Subcutaneous abdominal adipose tissue (tissue), 5 donors: ENCODE results near the gene NUF2.

Source experiments
- H3K27ac ChIP-seq: one replicate; pipeline ENCODE4 v1.7.0; 2013; ENCODE audit warnings: low read depth, mild to moderate bottlenecking, inconsistent platforms, low read length, moderate library complexity
- H3K27me3 ChIP-seq, 5 donors: one replicate each; pipeline ENCODE4 v1.7.0; 2013; ENCODE audit warnings: low read length in 5 of 5, inconsistent platforms in 1 of 5; ENCODE audit not compliant: control insufficient read depth in 5 of 5, insufficient read depth in 4 of 5
- H3K36me3 ChIP-seq, 5 donors: one replicate each; pipeline ENCODE4 v1.7.0; 2013; ENCODE audit warnings: low read length in 5 of 5; ENCODE audit not compliant: control insufficient read depth in 5 of 5, insufficient read depth in 5 of 5
- H3K4me1 ChIP-seq, 5 donors: one replicate each; pipeline ENCODE4 v1.7.0; 2013; ENCODE audit warnings: low read length in 5 of 5, mild to moderate bottlenecking in 3 of 5, moderate library complexity in 1 of 5; ENCODE audit not compliant: control insufficient read depth in 5 of 5, insufficient read depth in 5 of 5
- H3K4me3 ChIP-seq, 5 donors: one replicate each; pipeline ENCODE4 v1.7.0; 2013; ENCODE audit warnings: low read length in 5 of 5, low read depth in 1 of 5
- H3K9ac ChIP-seq, 5 donors: one replicate each; pipeline ENCODE4 v1.7.0; 2013; ENCODE audit warnings: low read length in 5 of 5, mild to moderate bottlenecking in 4 of 5, moderate library complexity in 3 of 5
- H3K9me3 ChIP-seq, 5 donors: one replicate each; pipeline ENCODE4 v1.7.0; 2013; ENCODE audit warnings: low read length in 5 of 5; ENCODE audit not compliant: control insufficient read depth in 5 of 5
- donor health status: healthy.
- donor health status: healthy.
- donor health status: healthy.
- donor health status: healthy.
- donor health status: healthy.

The NUF2 gene

GRCh38 chr1:163295949-163296348, 25.8 kb upstream of the NUF2 start:
- Histone ChIP-seq H3K36me3 (peaks cover 0 to 15% (median 2%) of the 10 kb centered on the region in 5 donors), H3K9me3 (no peaks in the 10 kb centered on the region), H3K4me3 (no peak overlapping the region), H3K4me1 (peaks cover 0 to 8% (median 0%) of the 10 kb centered on the region in 5 donors), H3K27me3 (no peaks in the 10 kb centered on the region), H3K9ac (no peak overlapping the region), H3K27ac (no peak overlapping the region)

- Histone ChIP-seq H3K27me3 (no peaks in the 10 kb centered on the region), H3K27ac (no peak overlapping the region), H3K9me3 (no peaks in the 10 kb centered on the region), H3K4me3 (no peak overlapping the region), H3K4me1 (peaks cover 0 to 8% (median 0%) of the 10 kb centered on the region in 5 donors), H3K9ac (no peak overlapping the region), H3K36me3 (peaks cover 0 to 15% (median 2%) of the 10 kb centered on the region in 5 donors)
Measured at GRCh38 chr1:163296504-163297263, 25.1 kb upstream of the NUF2 start.

DNA sequence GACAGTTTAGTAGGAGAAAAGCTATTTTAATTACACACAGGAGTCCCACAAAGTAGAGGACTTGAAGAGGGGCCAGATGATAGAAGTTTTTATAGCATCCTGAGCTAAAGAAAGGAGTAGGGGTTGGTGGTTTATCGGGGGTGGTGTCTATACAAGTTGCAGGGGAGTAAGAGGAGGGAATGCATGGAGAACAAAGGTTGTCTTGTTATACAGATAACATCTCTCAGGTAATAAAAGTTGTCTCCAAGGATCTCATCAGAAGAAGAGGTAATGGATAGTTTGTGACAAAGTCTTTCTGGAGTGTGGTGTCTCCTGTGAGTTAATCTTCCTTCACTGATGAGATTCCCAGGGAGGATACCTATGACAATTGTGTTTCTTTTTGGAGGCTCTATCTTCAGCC, 23.4 kb upstream of the NUF2 start:
- Histone ChIP-seq H3K36me3 (peaks cover 0 to 18% (median 2%) of the 10 kb centered on the region in 5 donors), H3K9me3 (no peaks in the 10 kb centered on the region), H3K4me1 (peaks cover 0 to 8% (median 0%) of the 10 kb centered on the region in 5 donors), H3K4me3 (no peak overlapping the region), H3K27ac (no peak overlapping the region), H3K9ac (no peak overlapping the region), H3K27me3 (no peaks in the 10 kb centered on the region)

GRCh38 chr1:163300568-163300967, 21.2 kb upstream of the NUF2 start:
- Histone ChIP-seq H3K4me3 (no peak overlapping the region), H3K27me3 (no peaks in the 10 kb centered on the region), H3K9ac (no peak overlapping the region), H3K36me3 (peaks cover 0 to 19% (median 5%) of the 10 kb centered on the region in 5 donors), H3K9me3 (no peaks in the 10 kb centered on the region), H3K27ac (no peak overlapping the region), H3K4me1 (peaks cover 0 to 8% (median 0%) of the 10 kb centered on the region in 5 donors)

GRCh38 chr1:163303561-163303960, 18.2 kb upstream of the NUF2 start:
- Histone ChIP-seq H3K36me3 (peaks cover 0 to 19% (median 5%) of the 10 kb centered on the region in 5 donors), H3K27ac (no peak overlapping the region), H3K4me3 (no peak overlapping the region), H3K4me1 (peaks cover 0 to 8% (median 0%) of the 10 kb centered on the region in 5 donors), H3K9ac (no peak overlapping the region), H3K9me3 (no peaks in the 10 kb centered on the region), H3K27me3 (no peaks in the 10 kb centered on the region)

GRCh38 chr1:163305441-163305840, 16.3 kb upstream of the NUF2 start:
- no peak overlapping the region for H3K27ac ChIP-seq
- H3K36me3 ChIP-seq: peaks cover 0 to 14% (median 3%) of the 10 kb centered on the region in 5 donors
- H3K27me3 ChIP-seq: no peaks in the 10 kb centered on the region
- peaks cover 0 to 4% (median 0%) of the 10 kb centered on the region in 5 donors for H3K4me1 ChIP-seq
- no peak overlapping the region for H3K9ac ChIP-seq
- no peaks in the 10 kb centered on the region for H3K9me3 ChIP-seq
- no peak overlapping the region for H3K4me3 ChIP-seq

DNA sequence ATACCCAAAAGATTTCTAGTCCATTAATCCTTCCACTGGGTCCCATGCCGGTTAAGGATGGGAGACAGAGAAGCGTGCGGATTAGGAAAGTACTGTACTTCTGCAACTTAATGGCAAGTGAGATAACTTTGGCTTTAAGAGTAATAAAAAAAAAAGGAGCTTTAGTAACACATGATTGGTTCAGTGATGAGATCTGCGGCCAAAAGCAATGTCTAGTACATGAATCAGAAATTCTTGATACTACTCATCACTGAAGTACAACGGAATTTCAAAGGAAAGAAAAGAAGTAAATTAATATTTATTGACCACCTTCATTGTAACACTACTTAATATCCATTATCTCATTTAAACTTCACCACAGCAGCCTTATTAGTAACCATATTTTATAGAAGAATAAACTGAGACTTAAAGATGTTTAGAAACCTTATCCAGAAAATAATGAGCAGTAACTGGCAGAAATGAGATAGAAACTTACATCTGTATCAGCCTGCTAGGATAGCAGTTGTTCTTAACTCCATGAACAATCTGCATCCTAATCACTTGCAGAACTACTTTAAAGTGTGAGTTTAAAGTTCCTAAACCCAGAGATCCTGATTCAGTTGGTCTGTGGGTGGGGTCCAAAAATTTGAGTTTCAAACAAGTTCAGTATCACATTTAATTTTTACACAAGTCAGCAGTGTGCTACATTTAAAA, 14.1 kb upstream of the NUF2 start:
- Histone ChIP-seq H3K36me3 (peaks cover 0 to 14% (median 0%) of the 10 kb centered on the region in 5 donors), H3K9me3 (no peaks in the 10 kb centered on the region), H3K4me3 (no peak overlapping the region), H3K9ac (no peak overlapping the region), H3K4me1 (no peaks in the 10 kb centered on the region), H3K27ac (no peak overlapping the region), H3K27me3 (no peaks in the 10 kb centered on the region)

DNA sequence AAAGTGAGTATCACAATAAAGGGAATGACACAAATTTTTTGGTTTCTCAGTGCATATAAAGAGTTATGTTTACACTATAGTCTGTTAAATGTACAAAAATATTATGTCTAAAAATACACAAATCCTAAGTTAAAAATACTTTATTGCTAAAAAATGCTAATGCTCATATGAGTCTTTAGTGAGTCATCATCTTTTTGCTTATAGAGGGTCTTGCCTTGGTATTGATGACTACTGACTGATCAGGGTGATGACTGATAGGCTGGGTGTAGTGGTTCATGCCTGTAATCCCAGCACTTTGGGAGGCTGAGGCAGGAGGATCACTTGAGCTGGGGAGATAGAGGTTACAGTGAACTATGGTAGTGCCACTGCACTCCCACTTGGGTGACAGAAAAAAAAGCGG, 12.9 kb upstream of the NUF2 start:
- Histone ChIP-seq H3K27me3 (no peaks in the 10 kb centered on the region), H3K4me3 (no peak overlapping the region), H3K27ac (no peak overlapping the region), H3K9ac (no peak overlapping the region), H3K36me3 (peaks cover 0 to 11% (median 0%) of the 10 kb centered on the region in 5 donors), H3K9me3 (no peaks in the 10 kb centered on the region), H3K4me1 (no peaks in the 10 kb centered on the region)

DNA sequence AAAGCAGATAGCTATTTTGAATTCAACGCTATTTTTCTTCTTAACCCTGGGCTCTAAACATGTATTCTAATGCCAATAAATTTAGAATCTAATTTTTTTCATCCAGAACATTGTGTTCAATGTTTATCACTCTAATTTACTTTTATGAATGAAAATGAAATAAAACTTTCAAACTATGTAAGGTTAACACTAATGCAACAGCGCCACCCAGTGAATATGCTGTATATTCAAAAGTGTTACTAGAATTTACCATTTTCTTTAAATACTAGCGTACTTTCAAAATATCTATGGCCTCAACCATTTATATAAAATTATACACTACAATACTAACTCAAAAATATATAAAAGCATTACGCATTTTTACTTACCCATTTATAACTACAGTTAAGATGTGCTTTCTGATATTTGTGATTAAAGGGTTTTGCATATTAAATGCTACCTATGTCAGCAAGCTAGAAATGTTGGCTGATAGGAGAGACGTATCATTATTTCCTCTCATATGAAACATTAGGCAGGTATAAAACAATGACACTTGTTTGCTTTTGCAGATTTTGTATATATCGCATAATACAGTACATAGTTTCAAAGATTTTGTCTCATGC, 5.9 kb upstream of the NUF2 start:
- peaks cover 10 to 22% (median 17%) of the 10 kb centered on the region in 5 donors for H3K36me3 ChIP-seq
- H3K4me1 ChIP-seq: peaks cover 0 to 3% (median 2%) of the 10 kb centered on the region in 5 donors
- H3K27me3 ChIP-seq: no peaks in the 10 kb centered on the region
- no peak overlapping the region for H3K9ac ChIP-seq
- no peaks in the 10 kb centered on the region for H3K9me3 ChIP-seq
- H3K4me3 ChIP-seq: no peak overlapping the region
- no peak overlapping the region for H3K27ac ChIP-seq

DNA sequence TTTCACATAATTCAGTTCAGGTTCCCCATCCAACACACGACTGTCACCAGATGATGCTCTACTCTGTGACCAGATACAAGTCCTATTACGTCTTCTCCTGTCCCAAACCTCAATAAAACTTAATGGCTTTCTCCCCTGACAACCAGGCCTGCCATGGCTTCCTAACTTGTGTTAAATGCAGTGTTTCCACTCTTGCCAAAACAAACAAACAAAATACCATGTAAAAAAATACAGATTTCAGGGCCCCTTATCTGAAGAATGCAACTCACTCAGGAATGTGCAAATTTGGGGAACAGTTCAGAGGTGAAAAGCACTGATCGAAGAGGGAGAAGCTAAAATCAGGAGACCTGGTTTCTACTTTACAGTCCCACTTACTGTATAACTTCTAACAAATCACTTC, 863 bp upstream of the NUF2 start:
- Histone ChIP-seq H3K9ac (peak overlapping the region in 3 of 5 donors; percentile 73 to 80 (median 78)), H3K27ac (no peak overlapping the region), H3K36me3 (peaks cover 10 to 22% (median 17%) of the 10 kb centered on the region in 5 donors), H3K4me3 (peak overlapping the region; percentile 78 to 98 (median 86)), H3K27me3 (no peaks in the 10 kb centered on the region), H3K9me3 (no peaks in the 10 kb centered on the region), H3K4me1 (peaks cover 3 to 20% (median 17%) of the 10 kb centered on the region in 5 donors)
